GM18861 (cell line): ENCODE measurements around the gene NIPAL3.

Source experiments
- ATAC-seq: cut with Tn5 transposase; IDR thresholded peaks from one replicate; pipeline ENCODE4 v1.9.1; 2021; ENCODE audit not compliant: unreplicated experiment

Gene NIPAL3

DNA sequence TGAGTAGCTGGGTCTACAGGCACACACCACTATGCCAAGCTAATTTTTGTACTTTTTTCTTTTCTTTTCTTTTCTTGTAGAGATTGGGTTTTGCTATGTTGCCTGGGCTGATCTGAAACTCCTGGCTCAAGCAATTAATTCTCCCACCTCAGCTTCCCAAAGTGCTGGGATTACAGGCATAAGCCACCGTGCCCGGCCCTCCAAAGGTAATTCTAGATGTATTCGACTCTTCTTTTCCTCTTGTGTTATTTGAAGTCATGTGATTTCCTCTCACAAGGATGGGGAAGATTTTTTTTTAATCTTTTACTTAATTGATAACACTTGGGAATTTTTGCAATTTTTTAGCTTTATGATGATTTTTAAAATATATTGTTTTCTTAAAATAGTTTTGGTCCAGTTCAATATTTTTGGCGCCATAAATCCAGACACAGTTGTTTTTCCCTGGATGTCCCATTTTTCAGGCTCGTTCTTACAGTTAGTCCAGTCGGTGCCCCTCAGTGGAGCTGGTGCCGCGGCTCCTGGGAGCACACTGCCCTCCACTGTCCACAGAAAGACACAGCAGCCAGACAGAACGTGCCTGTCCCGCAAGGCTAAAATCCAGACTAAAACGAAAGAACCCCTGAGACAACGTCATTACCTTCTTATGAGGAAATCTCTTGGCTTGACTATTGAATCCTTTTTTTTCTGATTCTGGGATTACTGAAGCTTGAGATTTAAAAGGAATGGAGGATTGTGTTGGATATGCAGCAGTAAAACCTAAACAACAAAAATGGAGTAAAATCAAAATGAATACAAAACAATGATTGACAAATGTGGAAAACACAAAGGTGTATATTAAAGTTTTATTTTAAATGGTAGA lies 24.4 kb upstream of the NIPAL3 start:
- peak; percentile 36 for ATAC-seq

DNA sequence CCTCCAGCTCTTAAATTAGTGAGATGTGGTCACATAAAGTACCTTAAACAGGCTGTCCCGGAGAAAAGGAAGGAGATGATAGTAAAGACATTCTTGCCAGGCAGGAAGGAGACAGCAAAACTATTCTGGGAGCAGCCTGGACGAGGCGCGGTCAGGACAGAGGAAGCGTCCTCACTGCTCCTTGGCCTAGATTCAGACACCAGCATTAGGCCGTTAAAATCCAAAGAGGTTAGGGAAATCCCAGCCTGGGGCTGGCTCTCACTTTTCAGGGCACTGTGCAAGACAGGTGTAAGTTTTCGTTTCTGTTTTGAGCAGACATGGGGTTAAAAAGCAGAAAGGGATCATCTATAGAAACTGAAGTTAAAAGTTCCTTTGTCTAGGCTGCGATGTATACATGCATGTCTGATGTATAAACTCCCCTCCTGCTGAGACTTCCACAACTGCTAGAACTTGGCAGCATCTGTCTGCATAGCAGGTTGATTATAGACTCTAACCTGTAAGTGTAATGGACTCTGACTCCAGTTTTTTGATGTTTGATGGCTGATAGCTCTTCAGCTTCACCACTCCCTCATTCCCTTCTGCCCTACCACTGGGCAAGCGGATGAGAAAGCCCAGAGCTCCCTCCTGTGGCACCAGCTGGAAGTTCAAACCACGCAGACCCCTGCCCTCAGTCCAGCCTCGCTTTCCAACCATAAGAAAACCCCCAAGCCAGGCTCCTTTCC lies 23.6 kb upstream of the NIPAL3 start:
- peak; percentile 66 for ATAC-seq

DNA sequence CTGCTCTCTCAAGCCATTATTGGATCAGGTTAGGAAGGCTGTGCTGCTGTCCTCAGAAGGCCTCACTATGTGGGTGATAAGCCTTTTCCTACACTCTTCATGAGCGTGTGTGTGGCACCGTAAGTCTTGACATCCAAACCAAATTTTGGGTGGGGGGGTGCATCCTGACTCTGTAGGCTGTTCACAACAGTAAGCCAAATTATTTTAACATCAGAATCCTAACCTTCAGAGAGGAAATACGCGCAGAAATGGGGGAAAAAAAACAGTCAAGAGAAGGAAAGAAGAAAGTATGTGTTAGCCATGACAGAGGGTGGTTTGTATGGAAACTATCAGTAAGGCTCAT lies 23.0 kb upstream of the NIPAL3 start:
- ATAC-seq = no peak

DNA sequence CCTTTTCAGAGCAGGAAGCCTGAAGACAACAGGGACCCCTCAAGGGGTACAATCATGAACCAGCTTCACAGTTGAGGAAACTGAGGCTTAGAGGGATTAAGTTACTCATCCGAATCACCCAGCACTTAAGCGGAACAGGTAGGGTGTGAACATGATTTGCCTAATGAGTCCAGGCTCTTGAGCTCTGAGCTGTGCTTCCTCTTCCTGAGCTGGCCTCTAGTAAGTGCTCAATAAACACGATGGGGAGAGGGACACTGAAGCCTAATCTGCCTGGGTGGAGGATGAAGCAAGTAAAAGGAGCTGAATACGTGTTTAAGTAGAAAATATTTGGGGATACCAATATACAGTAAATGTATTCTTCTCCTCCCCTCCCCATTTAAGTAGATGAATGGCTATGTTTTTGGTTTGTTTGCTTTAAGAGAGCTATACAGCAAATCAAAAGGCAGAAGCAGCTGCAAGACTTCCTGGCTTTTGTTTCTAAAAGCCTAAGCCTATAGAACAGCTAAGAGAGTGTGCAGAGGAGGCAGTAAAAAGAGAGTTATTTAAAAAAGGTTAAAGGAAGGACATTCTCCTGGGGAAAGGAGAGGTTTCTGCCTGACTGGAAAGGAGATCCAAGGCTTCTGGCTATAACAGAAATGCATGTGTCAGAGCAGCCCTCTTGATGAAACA lies 22.5 kb upstream of the NIPAL3 start:
- no peak for ATAC-seq

DNA sequence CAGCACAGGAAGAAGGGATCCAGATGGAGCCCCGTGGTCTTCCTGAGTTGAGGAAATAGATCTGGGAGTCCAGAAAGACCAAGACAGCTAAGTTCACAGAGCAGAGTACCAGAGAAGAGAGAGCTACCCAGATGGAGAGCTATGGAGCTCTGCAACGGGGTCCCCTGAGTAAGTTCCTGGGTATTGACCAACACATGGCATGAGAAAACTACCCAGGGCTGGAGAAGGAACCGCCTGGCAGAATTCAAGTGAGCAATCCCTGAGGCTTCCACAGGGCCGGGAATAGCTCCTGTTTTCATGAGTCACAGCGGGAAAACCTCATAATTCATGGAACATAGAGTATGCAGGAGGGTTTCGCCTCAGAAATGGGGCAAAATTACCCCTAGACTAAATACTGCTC lies 21.7 kb upstream of the NIPAL3 start:
- no peak for ATAC-seq

DNA sequence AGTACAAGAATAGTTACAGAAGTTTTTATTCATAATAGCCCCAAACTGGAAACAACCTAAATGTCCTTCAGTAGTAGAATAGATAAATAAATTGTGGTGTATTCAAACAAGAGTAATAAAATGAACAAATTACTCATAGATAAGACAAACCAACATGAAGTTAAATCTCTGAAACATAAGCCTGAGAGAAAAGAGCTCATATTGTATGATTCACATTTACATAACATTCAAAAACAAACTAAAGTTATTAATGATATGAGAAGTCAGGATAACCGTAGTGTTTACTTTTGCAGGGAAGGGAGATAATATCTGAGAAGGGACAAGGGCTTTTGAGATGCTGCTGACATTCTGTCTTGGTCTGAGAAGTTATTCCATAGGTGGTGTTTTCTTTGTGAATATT lies 15.5 kb upstream of the NIPAL3 start:
- no peak for ATAC-seq

DNA sequence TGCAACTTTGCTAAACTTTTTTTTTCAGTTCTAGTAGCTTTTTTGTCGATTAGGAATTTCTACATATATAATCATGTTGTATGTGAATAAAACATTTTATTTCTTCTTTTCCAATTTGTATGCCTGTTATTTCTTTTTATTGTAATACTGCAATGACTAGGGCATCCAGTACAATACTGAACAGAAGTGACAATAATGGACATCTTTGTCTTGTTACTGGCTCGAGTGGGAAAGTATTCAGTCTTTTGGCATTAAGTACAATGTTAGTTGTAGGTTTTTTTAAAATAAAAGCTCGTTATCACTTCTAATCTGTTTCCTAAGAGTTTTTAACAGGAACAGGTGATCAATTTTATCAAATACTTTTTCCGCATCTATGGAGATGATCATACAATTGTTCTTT lies 11.8 kb upstream of the NIPAL3 start:
- ATAC-seq = no peak

DNA sequence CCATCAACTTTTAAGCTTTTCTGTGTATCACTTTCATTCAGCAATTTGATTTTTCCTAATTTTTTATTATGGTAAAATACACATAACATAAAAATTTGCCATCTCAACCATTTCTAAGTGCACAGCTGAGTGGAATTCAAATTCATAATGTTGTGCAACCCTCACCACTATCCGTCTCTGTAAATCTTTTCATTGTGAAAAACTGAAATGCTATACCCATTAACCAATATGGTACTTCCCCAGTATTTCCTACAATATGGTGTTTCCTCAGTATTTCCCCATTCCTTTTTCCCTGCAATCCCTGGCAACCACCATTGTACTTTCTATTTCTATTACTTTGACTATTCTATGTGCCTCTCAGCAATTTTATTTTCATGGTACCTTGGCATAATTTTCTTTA lies 8.8 kb upstream of the NIPAL3 start:
- no peak for ATAC-seq

DNA sequence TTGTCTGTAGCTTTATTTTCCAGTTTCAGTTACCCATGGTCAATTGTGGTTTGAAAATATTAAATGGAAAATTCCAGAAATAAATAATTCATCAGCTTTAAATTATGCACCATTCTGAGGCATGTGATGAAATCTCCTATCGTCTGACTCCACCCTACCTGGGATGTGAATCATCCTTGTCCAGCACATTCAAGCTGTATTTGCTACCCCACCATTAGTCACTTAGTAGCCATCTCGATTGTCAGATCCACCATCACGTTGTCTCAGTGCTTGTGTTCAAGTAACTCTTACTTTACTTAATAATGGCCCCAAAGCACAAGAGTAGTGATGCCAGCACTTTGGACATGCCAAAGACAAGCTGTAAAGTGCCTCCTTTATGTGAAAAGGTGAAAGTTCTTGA lies 6.1 kb upstream of the NIPAL3 start:
- no peak for ATAC-seq

DNA sequence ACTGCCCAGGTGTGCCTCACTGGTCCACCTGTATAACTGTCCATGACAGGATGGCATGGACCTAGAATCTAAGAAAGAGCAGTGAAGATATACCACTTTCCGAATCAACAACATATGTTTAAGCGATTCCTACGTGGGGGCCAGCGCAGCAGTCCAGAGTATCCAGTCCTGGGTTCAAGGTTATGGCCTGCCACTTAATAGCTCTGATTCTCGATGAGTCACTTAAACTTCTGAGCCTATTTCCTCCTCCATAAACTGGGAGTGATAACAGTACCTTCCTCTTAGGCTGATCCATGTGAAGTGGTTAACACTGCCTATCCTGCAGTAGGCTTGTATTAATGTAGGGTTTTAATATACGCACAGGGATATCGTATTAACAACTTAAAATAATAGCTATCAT lies 4.9 kb upstream of the NIPAL3 start:
- no peak for ATAC-seq

DNA sequence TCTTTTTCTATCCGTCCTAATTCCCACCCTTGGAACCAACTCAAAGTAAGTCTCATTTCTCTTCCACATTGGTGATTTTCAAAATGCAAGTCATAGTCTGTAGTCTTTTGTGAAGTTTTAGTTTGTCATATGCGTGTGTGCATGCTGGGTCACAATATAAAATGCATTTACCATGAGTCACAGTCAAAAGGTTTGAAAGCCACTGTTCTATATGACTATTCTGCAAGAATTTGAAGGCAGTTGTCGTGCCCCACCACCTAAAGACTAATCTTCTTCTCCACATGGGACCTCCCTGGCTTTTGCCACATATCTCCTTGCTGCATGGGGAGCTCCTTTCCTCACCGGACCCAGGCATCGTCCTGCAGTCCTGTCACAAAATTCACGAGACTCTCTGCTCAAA lies 3.6 kb upstream of the NIPAL3 start:
- no peak for ATAC-seq

DNA sequence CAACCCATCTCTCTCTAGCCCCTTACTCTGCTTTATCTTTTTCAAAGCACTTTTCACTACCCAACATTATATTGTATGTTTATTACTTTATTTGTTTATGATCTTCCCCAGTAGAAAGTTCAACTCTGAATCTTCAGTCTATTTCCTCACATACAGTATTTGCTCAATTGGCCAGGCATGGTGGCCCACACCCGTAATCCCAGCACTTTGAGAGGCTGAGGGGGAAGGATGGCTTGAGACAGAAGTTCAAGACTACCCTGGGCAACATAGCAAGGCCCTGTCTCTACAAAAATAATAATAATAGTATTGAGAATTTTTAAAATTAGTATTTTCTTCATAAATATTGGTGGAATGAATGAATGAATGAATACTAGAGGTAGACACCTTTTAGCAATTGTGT lies 3.2 kb upstream of the NIPAL3 start:
- ATAC-seq = no peak

DNA sequence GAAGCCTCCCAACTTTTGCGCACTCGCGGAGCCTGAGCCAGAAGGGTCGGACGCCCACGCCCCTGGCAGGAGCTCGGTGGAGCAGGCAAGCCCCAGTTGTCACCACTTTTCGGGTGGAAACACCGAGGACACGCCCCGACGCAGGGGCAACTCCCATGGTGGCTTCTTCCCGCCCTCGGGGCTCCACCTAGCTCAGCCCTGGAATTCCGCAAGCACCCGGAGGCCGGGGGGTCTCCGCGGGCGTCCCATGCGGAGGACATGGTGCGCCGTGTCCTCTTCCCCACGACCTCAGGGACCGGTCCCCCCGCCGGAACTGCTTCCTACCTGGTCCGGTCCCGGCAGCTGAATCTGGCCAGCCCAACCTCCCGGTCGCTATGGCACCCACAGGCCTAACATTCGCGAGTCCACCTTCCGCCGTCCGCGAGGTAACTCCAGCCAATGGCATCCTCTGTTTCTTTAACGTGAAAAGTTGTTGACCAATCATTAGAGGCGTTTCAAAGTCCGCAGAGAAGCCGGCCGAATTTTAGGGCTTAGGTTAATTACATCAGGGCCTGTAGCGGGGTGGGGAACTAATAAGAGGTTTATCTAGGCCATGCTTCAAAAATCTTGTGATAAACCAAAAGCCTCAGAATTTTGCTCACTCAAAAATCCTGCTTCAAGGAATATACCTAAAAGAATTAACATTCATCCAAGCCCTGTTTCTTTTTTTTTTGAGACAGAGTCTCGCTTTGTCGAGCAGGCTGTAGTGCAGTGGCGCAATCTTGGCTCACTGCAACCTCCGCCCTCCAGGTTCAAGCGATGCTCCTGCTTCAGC lies 2.0 kb upstream of the NIPAL3 start, which contains the start of gene STPG1:
Gene STPG1, minus strand, starts transcription at position 433 of the 814 bp plus-strand sequence. CDS start 12,394 bp downstream, outside the sequence.
- no peak for ATAC-seq

DNA sequence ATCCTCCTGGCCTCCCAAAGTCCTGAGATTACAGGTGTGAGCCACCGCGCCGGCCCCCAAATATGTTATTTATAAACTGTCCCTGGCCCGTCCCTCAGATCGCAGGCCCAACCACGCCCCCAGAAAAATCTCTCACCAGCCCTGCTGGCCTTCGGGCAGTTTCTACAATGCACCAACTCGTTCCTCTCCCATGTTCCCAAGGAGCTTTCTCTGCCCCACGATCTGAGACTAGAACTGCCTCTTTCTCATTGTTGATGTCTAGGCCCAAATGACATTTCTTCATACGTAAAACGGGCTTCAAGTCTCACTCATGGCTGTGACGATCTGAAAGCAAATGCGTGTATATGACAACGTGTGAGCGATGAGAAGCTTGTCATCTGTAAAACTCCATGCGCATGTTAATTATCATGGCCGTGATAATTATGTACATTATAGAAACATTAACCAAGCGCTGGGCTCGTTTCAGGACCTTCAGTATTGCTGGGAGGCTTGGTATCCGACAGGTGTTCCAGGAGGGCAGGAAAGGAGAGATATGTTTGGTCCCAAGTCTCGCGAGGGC lies 748 bp upstream of the NIPAL3 start:
- no peak for ATAC-seq

DNA sequence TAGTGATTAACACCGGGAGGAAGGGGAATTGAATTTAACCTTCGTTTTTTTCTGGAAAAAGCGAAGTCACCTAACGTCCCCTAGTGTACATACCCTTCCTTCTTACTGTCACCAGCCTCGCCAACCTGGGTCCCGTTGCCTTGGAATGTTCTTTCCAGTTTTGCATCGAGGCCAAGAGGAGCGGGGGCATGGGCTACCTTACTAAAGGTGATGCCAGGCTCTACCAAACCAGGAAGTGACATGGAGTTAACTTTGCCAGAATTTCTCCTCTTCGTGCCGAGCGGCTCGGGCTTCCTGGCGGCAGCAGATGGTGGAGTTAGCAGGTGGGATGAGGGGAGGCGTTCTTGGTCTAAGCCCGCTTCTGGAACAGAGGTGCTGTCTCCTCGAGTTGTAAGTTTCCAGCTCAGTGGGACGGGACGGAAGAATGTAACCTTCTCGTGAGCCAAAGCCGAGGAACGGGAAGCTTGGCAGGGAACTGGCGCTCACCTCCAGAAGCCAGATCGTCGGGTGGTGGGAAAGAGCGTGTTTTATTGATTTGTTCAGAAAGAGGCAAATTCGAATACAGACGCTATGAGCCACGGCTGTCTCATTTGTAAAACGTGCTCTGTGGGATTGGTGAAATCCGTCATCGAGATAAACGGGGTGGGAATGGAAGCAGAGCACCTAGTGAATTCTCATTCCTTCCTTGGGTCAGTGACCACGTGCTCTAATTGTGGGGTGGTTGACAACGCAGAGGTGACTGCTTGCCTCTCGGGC lies 486 bp downstream of the NIPAL3 start:
- ATAC-seq = no peak

DNA sequence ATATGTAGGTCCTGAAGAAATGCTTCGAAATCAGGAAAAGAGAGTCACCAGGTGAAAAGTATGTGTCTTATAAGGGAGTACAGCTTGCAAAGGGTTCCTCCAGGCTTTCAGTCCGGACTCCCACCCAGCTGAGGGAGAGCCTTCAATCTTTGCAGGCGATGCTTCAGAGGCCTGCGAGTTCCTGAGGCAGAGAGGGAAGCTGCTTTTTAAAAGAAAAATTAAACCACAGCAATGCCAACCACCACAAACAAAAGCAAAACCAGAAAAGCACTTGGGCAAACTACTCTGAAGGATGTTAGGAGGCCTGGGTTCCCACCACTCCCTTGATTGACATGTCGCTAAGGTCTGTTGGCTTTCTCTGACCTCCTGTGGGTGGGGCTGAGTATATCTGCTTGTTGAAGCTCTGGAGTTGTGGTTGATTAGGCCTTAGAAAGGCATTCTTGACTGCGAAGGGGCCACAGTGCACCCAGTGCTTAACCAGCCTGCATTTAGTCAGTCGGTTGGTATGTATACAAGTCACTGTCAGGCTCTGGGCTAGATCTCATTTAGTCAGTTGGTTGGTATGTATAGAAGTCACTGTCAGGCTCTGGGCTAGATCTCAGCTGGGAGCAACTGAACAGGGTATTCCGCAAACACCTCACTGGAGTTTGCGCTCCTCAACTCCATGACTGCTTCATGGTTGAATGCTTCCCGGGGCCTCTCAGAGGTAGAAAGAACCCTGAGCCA lies 1.2 kb downstream of the NIPAL3 start:
- no peak for ATAC-seq

DNA sequence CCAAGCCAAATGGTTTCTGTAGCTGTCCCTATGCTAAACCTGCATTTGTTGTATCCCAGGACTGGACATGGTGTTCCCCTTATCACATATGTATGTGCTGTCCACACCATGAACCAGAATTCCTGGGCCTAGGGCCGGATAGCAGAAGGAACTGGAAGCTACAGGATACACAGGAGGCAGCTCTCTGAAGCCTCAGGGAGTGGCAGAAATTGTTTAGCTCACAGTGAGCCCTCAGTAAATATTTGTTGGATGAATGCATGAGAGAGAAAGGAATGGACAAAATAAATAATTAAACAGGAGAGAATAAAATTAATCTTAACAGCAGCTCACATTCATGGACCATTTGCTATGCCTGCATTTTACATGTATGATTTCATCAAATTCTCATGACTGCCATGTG lies 2.1 kb downstream of the NIPAL3 start:
- ATAC-seq = no peak

DNA sequence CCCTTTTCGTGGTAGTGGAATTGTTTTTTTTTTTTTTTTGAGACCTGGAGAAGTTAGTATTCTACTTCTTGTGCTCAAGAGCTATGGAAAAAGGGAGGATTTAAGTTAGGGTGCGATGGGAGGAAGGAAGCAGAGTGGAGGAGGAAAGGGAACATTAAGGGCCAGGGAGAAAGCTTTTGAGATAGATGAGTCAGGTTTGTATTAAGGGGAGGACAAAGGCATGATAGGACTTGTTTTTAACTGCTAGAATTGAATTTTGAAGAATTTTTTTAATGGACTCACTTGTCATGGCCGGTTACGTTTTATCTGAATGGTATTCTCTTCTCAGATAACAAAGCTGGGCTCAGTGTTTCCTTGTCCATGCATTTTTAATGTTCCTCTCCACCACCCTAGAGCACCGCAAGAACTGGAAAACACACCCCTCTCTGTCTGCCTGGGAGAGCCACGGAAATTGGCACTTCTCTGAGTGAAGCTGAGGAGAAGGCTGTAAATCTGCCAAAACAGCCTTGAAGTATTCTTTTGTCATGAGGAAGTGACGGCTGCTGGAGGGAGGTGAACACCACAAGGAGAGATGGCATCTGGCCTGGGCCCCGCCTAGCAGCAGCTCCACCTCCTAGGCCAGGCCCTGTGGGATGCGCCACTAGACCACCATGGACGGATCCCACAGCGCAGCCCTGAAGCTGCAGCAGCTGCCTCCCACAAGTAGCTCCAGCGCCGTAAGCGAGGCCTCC lies 3.5 kb downstream of the NIPAL3 start:
- no peak for ATAC-seq

DNA sequence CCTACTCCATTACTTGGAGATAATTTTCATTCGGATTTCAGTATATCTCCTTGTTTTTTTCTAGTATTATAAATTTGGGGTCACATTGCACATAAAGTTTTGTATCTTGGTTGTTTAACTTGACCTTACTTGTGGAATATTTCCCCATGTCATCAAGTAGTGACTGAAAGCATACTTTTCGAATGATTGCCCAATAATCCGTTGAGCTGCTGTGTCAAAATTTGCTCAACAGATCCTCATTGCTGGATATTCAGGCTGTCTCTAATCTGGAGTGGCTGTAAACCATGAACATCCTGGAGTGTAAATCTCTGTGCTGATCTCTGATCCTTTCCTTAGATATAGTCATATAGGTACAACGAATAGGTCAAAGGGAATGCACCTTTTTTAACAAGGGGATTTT lies 4.9 kb downstream of the NIPAL3 start:
- ATAC-seq = no peak
